ENCODE measurements around the gene RAB24.

DNA sequence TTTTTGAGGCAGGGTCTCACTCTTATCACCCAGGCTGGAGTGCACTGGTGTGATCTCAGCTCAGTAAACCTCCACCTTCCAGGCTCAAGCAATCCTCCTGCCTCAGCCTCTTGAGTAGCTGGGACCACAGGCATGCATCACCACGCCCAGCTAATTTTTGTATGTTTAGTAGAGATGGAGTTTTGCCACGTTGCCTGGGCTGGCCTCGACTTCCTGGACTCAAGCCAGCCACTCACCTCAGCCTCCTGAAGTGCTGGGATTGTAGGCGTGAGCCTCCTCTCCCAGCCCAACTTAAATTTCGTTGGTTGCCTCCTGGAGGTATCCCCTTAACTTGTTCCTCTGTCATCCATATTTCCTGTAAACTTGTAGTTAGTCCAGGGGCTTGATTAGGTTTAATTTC lies 47.2 kb downstream of the RAB24 start:
- TF ChIP-seq, protein P1, sequence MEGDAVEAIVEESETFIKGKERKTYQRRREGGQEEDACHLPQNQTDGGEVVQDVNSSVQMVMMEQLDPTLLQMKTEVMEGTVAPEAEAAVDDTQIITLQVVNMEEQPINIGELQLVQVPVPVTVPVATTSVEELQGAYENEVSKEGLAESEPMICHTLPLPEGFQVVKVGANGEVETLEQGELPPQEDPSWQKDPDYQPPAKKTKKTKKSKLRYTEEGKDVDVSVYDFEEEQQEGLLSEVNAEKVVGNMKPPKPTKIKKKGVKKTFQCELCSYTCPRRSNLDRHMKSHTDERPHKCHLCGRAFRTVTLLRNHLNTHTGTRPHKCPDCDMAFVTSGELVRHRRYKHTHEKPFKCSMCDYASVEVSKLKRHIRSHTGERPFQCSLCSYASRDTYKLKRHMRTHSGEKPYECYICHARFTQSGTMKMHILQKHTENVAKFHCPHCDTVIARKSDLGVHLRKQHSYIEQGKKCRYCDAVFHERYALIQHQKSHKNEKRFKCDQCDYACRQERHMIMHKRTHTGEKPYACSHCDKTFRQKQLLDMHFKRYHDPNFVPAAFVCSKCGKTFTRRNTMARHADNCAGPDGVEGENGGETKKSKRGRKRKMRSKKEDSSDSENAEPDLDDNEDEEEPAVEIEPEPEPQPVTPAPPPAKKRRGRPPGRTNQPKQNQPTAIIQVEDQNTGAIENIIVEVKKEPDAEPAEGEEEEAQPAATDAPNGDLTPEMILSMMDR (IDR thresholded peaks at IDR 0.05; ENCODE audit: borderline replicate concordance, extremely low read depth, low read length, poor library complexity, severe bottlenecking) = no peak
- no peak for TF ChIP-seq EZH2 (IDR thresholded peaks at IDR 0.05; ENCODE audit: borderline replicate concordance, low read depth, low read length, severe bottlenecking)

All from DND-41 (cell line).